Measurements from ENCODE around the gene DIP2B.

- TF ChIP-seq BHLHE40 (IDR thresholded peaks at IDR 0.05; ENCODE audit: low read length), result no peak
- no peak for TF ChIP-seq AGO2 (optimal IDR thresholded peaks at IDR 0.05; ENCODE audit: low read depth, low read length)
- no peak for TF ChIP-seq MAZ (IDR thresholded peaks at IDR 0.05; ENCODE audit: borderline replicate concordance, low read depth, low read length)
- TF ChIP-seq MAZ (CRISPR knock-in tag; IDR thresholded peaks at IDR 0.05; ENCODE audit: low read depth), result no peak
Measured at GRCh38 chr12:50745861-50746260, 241.1 kb downstream of the DIP2B start.
